ENCODE measurements around the gene VEGFB.

- TF ChIP-seq ELK1 (IDR thresholded peaks at IDR 0.05; ENCODE audit: low read depth, low read length) = no peak
- no peak for TF ChIP-seq ZFP36 (IDR thresholded peaks at IDR 0.05; ENCODE audit: borderline replicate concordance, partially characterized antibody)
- TF ChIP-seq MAX (IDR thresholded peaks at IDR 0.05) = no peak
- no peak for TF ChIP-seq CTCF (IDR thresholded peaks at IDR 0.05)
- TF ChIP-seq, protein P1, sequence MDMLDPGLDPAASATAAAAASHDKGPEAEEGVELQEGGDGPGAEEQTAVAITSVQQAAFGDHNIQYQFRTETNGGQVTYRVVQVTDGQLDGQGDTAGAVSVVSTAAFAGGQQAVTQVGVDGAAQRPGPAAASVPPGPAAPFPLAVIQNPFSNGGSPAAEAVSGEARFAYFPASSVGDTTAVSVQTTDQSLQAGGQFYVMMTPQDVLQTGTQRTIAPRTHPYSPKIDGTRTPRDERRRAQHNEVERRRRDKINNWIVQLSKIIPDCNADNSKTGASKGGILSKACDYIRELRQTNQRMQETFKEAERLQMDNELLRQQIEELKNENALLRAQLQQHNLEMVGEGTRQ (IDR thresholded peaks at IDR 0.05) = no peak
- no peak for TF ChIP-seq JUN (IDR thresholded peaks at IDR 0.05)
Observed at GRCh38 chr11:64220798-64221197, 13.6 kb upstream of the VEGFB start.

Data from A549 (cell line).